Smooth muscle cell (in vitro differentiated cells): Measurements from ENCODE around the gene NDUFS8. TPM values are rescaled to one million over a fixed set of nuclear protein-coding genes. Genes with fewer than 3 reads are reported as not detected.

ENCODE experiments used
- DNase-seq: peaks from one replicate; lab custom pipeline; 2025; ENCODE audit not compliant: unreplicated experiment; lab: John Stamatoyannopoulos, UW
- H2AFZ ChIP-seq: fragments of 200-600 bp; sonication (generic); 2 replicates; pipeline ENCODE4 v1.6.0; 2016; ENCODE audit warnings: antibody characterized with exemption, low read depth, mild to moderate bottlenecking
- H3F3A ChIP-seq: fragments of 200-600 bp; sonication (generic); 2 replicates; pipeline ENCODE4 v1.6.0; 2017; ENCODE audit warnings: antibody characterized with exemption, low read depth
- H3K27ac ChIP-seq: fragments of 200-600 bp; sonication (generic); 2 replicates; pipeline ENCODE4 v1.5.1; 2016; ENCODE audit warnings: low read depth, mild to moderate bottlenecking
- H3K27me3 ChIP-seq: fragments of 200-600 bp; sonication (generic); 2 replicates; pipeline ENCODE4 v1.6.1; 2016; ENCODE audit warnings: low read depth, mild to moderate bottlenecking
- H3K36me3 ChIP-seq: fragments of 200-600 bp; sonication (generic); 2 replicates; pipeline ENCODE4 v1.5.1; 2016; ENCODE audit warnings: low read depth
- H3K4me1 ChIP-seq: fragments of 200-600 bp; sonication (generic); 2 replicates; pipeline ENCODE4 v1.5.1; 2016; ENCODE audit warnings: low read depth
- H3K4me2 ChIP-seq: fragments of 200-600 bp; sonication (generic); 2 replicates; pipeline ENCODE4 v1.6.0; 2016; ENCODE audit warnings: mild to moderate bottlenecking
- H3K4me3 ChIP-seq: fragments of 200-600 bp; sonication (generic); 2 replicates; pipeline ENCODE4 v1.5.1; 2016; ENCODE audit warnings: mild to moderate bottlenecking
- H3K79me2 ChIP-seq: fragments of 200-600 bp; sonication (generic); 2 replicates; pipeline ENCODE4 v1.6.0; 2016; ENCODE audit warnings: low read depth, mild to moderate bottlenecking
- H3K9ac ChIP-seq: fragments of 200-600 bp; sonication (generic); 2 replicates; pipeline ENCODE4 v1.6.0; 2016; ENCODE audit warnings: low read depth
- H3K9me3 ChIP-seq: fragments of 200-600 bp; sonication (generic); replicated peaks from 2 replicates; pipeline ENCODE4 v1.5.1; 2016; ENCODE audit warnings: low read depth
- H4K20me1 ChIP-seq: fragments of 200-600 bp; sonication (generic); 2 replicates; pipeline ENCODE4 v1.6.0; 2016; ENCODE audit warnings: low read depth
- CTCF ChIP-seq: fragments of 200-600 bp; sonication (generic); IDR thresholded peaks from 2 replicates; pipeline ENCODE4 v1.5.1; 2017; ENCODE audit warnings: borderline replicate concordance, mild to moderate bottlenecking, antibody characterized with exemption; ENCODE audit not compliant: insufficient read depth, poor library complexity, severe bottlenecking
- WGBS: methylation state at CpG from one replicate; pipeline ENCODE4 v1.1.7; 2016; ENCODE audit warnings: low lambda C conversion rate; 5-methylcytosine and 5-hydroxymethylcytosine counted together
- polyA plus RNA-seq: library from polyadenylated mRNA; unstranded; fragments of >200 nt; fragmentation: Nextera tagmentation; extraction: Ambion mirVana; gene quantifications from 2 replicates; pipeline ENCODE4 v1.2.1, GENCODE V29; 2016
- total RNA-seq: library from RNA; depleted of rRNA; stranded (reverse); fragments of >200 nt; gene quantifications from 2 replicates; pipeline ENCODE4 v1.2.3, GENCODE V29; 2014

NDUFS8 gene
- total and polyA plus RNA-seq, 2 experiments from 2014 or later: 165 to 314 TPM

GRCh38 chr11:68043349-68044144, 13.1 kb downstream of the NDUFS8 start:
- Histone ChIP-seq H3K27me3 (no peaks in the 10 kb centered on the region), H3K4me1 (peaks cover 8% of the 10 kb centered on the region), H2AFZ (no peak overlapping the region), H3K4me3 (no peak overlapping the region), H3K36me3 (no peaks in the 10 kb centered on the region), H3K9ac (no peak overlapping the region), H3K79me2 (no peaks in the 10 kb centered on the region), H3K4me2 (no peak overlapping the region), H4K20me1 (no peaks in the 10 kb centered on the region), H3K27ac (no peak overlapping the region), H3K9me3 (no peaks in the 10 kb centered on the region), H3F3A (no peaks in the 10 kb centered on the region)
- no peak for DNase-seq
- 77% methylated on average over 26 of the region's 36 CpGs for WGBS
- no peak for TF ChIP-seq CTCF

DNA sequence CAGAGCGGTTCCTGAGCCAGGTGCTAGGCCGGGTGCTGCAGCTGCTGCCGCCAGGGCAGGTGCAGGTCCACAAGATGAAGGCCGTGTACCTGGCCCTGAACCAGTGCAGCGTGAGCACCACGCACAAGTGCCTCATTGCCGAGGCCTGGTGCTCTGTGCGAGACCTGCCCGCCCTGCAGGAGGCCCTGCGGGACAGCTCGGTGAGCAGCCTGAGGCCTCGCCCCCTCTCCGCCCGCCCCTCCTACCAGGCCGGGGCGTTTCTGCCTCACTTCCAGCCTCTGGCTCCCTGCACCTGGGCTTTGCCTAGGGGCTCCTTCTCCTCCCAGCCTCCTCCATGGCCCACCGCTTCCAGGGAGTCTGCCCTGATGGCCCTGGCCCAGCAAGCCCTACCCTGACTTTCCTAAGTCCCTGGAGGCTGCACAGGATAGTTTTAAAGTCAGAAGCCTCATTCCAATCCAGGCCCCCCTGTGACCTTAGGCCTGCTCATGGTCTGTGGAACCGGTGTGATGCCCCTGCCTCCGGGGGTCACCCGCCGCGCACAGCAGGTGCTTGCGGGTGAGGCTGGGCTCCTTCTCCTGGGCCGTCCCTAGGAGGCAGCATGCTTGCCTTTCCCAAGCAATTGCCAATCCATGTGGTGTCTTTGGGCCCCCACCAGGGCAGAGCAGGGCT, 13.8 kb downstream of the NDUFS8 start:
- H3K27me3 ChIP-seq: no peaks in the 10 kb centered on the region
- H3K4me1 ChIP-seq: peaks cover 5% of the 10 kb centered on the region
- no peaks in the 10 kb centered on the region for H3K36me3 ChIP-seq
- TF ChIP-seq CTCF: no peak
- no peaks in the 10 kb centered on the region for H3F3A ChIP-seq
- WGBS: 92% methylated on average over 18 of the region's 24 CpGs
- DNase-seq: no peak
- no peaks in the 10 kb centered on the region for H3K9me3 ChIP-seq
- H3K9ac ChIP-seq: no peak overlapping the region
- H2AFZ ChIP-seq: no peak overlapping the region
- H3K4me2 ChIP-seq: no peak overlapping the region
- no peak overlapping the region for H3K4me3 ChIP-seq
- no peak overlapping the region for H3K27ac ChIP-seq
- H4K20me1 ChIP-seq: no peaks in the 10 kb centered on the region
- no peaks in the 10 kb centered on the region for H3K79me2 ChIP-seq

DNA sequence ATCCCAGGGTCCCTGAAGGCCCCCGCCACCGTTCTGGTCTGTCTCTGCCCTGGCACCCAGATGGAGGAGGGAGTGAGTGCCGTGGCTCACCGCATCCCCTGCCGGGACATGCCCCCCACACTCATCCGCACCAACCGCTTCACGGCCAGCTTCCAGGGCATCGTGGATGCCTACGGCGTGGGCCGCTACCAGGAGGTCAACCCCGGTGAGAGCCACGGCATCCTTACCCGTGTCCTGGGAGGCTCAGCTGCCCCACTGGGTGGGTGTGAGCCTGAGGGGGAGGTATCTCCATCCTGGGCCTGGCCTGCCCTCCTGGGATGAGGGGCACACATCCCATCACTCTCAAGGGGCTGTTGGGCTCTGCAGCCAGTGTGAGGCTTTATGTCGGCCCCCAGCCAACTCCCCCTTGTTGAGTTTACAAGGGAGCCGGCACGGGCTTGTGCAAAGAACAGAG, 14.4 kb downstream of the NDUFS8 start:
- Histone ChIP-seq H3K4me1 (peaks cover 3% of the 10 kb centered on the region), H3K27me3 (no peaks in the 10 kb centered on the region), H3K9ac (no peak overlapping the region), H3K4me3 (no peak overlapping the region), H3K4me2 (no peak overlapping the region), H3K27ac (no peak overlapping the region), H2AFZ (no peak overlapping the region), H3K36me3 (no peaks in the 10 kb centered on the region), H3F3A (no peaks in the 10 kb centered on the region), H3K79me2 (no peaks in the 10 kb centered on the region), H3K9me3 (no peaks in the 10 kb centered on the region), H4K20me1 (no peaks in the 10 kb centered on the region)
- TF ChIP-seq CTCF: no peak
- 96% methylated on average over 18 of the region's 18 CpGs for WGBS
- DNase-seq: no peak
